ENCODE results near the gene WNT3. TPM values are rescaled to one million over a fixed set of nuclear protein-coding genes. Genes with fewer than 3 reads are reported as not detected.
"Not testable (repeated sequence)": the region's sequence is repeated elsewhere in the genome, so short reads cannot be mapped to it uniquely, and the experiment has no call there.

The WNT3 gene
- total RNA-seq, 1 donor from 2014 or later, result 1.0 TPM

DNA sequence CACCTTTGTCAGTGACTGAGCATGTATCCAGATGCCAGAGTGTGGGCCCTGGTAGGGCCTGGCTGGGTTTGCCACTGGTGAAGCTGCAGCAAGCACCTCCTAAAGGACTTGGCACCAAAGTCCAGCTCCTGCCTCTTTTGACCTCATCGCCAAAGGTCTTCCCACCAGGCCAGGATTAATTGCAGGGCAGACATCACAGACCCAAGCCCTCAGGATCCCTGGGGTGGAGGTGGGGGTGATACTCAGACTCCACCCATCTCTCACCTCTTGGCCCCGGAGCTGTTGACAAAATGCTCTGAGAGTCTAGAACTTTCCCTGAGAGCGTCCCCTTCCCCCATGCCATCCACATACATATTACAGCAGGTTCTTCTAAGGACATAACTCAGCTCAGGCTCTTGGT is 4.6 kb downstream of the WNT3 start:
- no peak for DNase-seq (ENCODE audit: low spot score)

DNA sequence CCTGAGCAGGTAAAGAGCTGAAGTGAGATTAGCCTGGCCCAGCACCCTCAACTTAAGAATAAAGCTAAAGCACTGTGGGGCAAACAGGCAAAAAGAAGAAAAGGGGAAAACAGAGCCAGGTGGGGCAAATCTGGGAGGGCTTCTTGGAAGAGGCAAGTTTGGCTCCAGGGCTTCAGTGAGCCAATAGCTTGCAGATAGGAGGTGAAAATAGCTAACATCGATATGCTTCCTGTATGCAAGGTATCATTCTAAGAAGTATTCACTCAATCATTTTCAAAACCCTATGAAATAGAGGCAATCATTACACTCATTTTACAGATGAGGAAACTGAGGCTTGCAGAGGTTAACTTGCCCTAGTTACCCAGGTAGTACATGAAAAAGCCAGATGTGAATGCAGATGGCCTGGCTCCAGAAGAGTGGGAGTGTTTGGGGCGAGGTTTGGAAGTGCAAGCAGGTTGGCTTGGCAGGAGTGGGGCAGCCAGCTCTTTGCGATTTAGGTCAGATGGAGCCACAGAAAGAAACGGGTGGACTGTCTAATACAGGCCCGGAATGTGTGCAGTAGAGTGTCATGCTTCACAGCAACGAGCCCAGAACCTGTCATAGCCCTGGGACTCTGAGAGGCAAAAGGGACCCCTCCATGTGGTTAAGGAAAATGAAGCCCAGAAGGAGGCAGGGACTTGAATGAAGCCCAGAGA is 5.7 kb downstream of the WNT3 start:
- DNase-seq (ENCODE audit: low spot score), result no peak

DNA sequence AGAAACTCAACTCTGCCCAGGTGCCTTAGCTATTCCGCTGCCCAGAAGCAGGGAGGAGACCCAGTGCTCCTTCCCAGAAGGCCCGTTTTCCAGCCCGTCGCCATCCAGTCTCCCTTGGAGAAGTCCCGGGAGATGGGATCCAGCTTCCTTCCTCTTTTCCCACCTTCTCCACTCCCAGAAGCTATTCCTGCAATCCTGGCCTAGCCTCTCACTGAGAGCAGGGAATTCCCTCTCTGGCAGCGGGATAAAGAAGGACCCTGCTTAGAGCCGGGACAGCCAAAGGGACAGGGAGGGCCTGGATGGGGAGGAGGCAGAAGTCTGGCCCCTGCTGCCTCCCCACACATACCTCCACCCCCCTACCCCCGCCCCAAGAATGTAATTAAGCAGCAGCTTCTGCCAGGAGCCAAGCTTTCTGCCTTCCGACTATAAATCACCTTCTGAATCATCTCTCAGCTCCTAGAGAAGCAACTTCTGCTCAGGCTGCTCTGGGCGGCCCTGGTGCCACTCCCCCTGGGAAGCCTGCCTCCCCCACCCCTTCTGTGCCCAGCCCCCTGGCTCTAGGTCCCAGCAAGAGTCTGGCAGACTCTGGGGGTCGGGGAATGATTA is 6.4 kb downstream of the WNT3 start:
- no peak for DNase-seq (ENCODE audit: low spot score)

DNA sequence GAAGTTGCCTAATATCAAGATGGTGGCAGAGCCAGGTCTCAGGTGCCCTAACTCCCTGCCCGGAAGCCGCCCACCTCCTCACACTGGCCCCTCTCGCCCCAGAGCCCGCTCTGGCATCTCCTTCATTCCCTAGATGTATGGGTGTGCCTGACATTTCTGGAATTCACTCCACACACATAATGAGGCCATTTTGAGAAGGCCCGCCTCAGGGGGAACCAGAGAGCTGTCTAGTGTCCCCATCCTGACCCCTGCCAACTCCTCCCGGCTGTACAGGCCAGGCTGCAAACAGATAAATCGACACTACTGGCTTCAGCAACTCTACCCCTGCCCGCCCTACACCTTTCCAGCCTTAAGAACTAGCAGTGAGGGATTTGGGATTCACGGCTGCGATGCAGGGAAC is 7.7 kb downstream of the WNT3 start:
- no peak for DNase-seq (ENCODE audit: low spot score)

DNA sequence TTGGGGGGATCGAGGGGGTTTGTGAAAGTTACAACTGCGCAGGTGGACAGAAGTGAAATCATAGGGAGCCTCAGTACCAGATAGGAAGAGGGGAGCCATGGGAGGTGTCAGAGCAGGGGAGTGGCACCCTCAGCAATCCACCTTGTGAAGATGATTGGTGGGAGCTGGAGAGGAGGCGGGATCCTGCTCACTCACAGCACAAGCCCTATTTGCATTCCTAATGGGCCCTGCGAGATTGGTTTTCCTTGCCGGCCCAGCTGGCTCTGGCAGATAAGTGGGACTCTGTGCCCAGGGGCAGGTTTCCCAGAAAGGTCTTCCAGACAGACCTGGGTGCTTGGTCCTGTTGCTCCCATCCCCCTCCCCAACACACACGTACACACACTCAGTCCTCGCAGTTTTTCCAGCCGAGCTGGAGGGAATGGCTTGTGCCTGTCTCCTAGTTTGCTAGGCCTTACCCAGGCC is 9.4 kb downstream of the WNT3 start:
- no peak for DNase-seq (ENCODE audit: low spot score)

DNA sequence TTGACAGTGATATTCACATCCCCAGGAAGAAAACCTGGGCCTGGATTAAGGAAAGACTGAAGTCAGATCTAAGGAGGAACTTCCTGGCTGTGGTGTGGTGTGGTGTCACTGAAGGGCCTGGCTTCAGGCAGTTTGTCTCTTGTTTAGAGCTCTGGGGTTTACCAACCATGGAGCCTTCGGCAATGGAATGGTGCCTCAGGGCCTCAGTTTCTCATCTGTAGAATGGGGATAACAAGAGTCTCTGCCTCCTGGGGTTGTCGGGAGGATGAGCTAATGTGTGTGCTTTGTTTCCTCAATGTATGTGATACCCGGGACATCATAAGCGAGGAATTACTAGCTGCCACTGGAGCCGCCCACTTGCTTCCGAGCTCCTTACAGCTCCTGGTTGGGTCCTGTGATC is 12.7 kb downstream of the WNT3 start:
- DNase-seq (ENCODE audit: low spot score), result no peak

DNA sequence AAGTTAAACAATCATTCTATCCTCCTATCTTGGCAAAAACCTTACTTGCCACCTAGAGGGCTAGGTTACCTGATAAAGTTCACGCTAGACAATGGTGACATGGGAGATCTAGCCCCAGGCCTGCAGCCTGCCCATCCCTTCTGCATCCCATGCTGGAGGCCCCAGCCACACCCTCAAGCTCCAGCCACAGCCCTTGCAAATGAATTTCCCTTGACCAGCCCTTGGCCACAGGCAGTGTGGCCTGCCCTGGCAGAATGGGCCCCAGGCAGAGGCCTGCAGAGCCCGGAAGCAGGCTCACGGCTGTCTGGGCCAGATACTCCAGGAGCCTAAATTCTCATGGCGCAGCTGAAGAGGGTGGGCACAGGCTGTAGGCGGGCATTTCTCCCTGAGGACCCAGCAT is 14.9 kb downstream of the WNT3 start:
- no peak for DNase-seq (ENCODE audit: low spot score)

DNA sequence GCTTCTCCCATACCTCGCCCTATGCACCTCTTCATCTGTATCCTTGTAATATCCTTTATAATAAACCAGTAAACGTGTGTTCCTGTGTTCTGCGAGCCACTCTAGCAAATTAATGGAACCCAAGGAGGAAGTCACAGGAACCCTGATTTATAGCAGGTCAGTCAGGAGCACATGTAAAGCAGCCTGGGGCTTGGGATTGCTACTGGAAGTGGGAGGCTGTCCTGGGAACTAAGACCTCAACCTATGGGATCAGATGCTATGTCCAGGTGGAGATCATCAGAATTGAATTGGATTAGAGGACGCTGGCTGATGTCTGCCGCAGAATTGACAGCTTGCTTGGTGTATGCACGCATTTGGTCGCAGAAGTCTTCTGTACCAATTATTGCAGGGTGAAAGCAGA is 15.7 kb downstream of the WNT3 start:
- DNase-seq (ENCODE audit: low spot score), result no peak

DNA sequence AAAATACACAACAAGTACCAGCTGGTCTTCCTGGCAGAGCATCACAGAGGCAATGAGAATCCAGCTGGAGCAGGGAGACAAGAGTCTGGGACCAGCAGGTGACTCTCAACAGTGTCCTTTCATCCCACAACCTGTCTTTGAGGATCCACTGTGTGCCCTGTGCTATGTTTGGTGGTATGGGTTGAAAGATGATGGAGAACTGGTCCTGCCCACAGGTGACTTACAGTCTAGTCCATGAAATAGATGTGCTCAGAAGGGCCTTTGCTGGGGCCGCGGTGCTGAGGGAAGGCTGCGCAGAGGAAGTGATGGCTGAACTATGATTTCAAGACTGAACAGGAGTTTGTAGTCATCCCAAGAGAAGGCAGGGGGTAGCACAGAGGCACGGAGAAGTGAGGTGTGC is 17.9 kb downstream of the WNT3 start:
- no peak for DNase-seq (ENCODE audit: low spot score)

DNA sequence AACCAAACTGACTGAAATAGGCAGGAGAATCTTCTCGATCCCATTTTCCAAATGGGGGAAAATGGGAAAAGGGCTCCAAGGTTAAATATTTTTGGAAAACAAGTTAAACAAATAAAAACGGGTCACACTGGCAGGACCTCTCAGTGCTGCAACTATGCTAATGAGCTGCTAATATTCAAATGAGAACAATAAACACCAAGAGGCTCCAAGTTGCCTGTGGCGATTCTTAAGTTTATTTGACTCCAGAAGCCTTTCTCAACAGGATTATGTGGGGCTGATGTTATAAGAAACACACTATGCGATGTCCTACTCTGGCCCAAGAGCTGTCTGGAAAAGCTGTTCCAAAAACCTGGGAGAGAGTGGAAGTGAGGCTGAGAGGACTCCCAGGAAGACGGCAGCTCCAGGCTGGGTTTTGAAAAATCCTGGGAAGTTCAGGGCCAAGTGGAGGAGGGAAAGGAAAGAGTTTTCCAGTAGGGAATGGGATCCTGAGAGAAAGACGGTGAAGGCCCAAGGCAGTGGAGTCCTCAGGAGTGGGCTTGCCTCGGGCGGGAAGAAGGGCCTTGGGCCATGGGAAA is 21.4 kb downstream of the WNT3 start:
- no peak for DNase-seq (ENCODE audit: low spot score)

DNA sequence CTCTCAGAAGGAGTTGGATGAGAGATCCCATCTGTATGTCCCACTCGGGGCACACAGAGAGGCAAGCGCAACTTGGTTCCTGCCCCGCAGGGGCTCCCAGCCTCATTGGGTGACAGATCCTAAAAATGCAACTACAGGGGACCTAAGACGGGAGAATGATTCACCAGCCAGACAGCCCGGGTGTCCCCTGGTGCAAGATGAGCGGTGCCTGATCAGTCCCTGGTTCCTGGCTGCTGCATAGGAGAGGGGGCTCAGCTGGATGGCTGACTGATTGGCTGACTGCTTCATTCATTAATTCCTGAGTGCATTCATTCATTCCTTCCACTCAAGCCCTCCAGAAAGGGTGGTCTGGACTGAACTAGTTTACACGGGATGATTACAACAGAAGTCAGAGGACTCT is 22.0 kb downstream of the WNT3 start:
- no peak for DNase-seq (ENCODE audit: low spot score)

DNA sequence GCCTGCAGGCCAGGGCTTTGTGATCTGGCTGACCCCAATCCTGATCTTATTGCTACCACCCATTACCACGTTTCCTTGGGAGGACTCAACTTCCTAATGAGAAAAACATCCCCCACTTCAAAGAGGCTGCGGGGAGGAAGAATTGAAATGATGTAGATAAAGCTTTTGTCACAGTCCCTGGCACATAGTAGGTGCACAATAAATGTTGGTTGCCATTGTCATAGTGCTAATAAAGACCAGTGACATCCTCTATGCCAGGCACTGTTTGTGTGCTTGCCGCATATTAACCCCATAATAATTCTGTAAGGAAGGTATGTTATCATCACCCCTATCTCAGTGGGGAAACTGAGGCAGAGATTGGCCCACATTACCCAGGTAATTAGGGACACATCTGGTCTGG is 22.4 kb downstream of the WNT3 start:
- no peak for DNase-seq (ENCODE audit: low spot score)

DNA sequence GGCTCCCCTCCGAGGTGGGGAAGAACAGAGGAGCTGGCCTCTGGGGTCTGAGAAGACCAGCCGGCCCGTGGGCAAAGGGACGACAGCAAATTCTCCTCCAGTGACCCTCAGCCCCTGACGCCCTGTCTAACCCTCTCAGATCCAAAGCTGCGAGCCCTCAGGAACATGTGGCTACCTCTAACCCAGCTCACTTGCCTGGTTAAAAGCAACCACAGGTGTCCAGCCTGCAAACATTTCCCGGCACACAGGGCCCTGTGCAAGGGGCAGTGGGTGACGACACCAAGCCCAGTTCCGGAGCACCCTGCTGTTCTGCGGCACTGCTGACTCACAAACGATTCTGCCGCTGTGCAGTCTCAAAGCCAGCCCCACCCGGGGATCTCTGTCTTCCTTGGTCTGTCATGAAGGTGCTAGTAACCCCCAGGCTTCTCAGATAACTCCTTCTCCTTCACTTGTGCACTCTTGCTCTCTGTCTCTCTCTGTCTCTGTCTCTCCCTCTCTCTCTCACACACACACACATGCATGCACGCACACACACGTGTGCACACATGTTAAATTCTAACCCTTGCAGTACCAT is 23.0 kb downstream of the WNT3 start:
- DNase-seq (ENCODE audit: low spot score), result no peak

DNA sequence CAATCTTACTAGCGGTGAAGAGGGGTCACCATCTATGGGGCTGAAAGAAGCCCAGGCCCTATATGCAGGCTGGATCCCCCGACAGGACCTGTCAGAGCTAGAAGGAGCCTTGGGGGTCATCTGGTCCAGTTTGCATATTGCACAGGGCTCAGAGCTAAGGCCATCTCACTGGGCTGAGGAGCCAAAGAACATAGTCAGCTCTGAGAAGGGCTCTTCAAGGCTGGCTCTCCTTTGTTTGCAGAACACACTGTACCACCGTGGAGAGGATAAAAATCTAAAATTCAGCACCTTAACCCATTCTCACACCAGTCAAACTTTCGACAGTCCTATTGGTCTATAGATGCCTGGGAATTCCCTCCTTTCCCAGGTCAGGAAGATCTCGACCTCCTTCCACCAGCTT is 24.2 kb downstream of the WNT3 start:
- no peak for DNase-seq (ENCODE audit: low spot score)

DNA sequence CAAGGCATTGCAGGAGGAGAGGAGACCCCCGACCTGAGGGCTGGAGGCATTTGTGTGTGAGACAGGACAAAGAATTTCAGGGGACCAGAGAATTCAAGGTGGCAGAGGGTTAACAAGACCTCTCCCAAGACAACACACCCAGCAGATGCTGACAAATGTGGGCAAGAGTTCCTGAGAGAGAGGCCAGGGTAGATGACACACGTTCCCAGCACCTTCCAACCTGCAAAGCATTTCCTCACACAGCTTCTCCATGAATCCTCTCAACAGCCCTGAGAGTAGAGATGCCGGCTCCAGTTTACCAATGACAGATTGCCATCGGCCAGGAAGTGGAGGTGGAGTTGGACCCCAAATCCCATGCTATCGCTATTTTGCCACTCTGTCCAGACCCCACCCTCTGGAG is 25.0 kb downstream of the WNT3 start:
- no peak for DNase-seq (ENCODE audit: low spot score)

DNA sequence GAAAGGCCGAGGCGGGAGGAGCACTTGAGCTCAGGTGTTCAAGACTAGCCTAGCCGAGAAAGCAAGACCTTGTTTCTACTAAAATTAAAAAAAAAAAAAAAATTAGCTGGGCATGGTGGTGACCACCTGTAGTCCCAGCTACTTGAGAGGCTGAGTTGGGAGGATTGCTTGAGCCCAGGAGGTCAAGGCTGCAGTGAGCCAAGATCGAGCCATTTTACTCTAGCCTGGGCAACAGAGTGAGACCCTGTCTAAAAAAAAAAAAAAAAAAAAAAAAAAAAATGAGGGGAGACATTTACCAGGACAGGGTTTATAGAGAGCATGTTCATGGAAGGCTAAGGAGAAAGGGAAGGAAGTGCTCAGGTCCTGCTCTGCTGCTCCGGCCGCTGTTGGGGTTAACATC is 25.5 kb downstream of the WNT3 start:
- DNase-seq (ENCODE audit: low spot score), result not testable (repeated sequence)

DNA sequence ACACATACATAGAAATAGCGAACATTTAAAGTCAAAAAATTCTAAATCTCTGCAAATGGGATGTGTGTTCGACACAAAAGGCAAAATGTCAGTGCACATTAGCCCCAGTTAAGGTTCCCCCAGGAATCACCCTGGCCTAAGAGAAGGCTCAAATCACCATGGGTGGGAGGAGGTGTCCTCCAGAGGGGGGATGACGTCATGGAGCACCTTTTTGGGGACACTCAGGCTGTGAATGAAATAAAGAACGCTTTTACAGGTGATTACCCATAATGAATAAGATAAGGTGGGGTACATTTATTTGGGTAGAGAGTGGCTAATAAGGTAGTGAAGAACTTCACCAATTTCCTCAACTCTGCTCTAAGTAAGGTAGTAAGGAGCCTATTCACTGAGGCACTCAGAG is 26.4 kb downstream of the WNT3 start:
- DNase-seq (ENCODE audit: low spot score), result no peak

DNA sequence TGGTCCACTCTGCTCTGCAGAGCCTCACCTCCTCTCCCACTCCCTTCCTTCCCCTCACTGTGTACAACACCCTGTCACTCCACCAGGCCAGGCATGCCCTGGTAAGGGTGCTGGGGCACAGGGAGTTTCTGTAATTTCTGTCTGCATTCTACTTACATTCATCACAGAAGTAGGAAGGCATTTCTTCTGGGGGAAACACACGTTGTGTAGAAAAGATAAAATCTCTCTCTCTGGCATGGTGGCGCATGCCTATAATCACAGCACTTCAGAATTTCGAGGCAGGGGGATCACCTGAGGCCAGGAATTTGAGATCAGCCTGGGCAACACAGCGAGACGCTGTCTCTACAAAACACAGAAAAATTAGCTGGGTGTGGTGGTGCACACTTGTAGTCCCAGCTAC is 27.0 kb downstream of the WNT3 start:
- no peak for DNase-seq (ENCODE audit: low spot score)

DNA sequence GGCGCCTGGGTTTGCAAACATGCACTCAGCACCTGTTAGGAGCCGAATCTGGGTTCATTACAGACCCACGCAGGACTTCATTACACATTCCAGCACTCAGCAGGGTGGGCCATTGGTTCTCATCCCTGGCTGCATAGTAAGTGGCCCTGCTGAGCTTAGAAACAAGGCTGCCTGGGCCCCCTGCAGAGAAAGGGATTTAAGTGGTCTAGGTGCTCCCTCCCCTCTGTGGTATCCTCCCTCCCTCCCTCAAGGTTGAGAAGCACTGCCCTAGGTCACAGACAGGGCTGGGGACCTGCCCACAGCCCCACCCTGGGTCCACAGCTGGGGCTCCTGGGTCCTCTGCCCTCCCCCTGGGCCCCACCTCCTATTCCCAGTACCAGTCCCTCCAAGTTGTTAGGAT is 28.3 kb downstream of the WNT3 start:
- DNase-seq (ENCODE audit: low spot score), result no peak

DNA sequence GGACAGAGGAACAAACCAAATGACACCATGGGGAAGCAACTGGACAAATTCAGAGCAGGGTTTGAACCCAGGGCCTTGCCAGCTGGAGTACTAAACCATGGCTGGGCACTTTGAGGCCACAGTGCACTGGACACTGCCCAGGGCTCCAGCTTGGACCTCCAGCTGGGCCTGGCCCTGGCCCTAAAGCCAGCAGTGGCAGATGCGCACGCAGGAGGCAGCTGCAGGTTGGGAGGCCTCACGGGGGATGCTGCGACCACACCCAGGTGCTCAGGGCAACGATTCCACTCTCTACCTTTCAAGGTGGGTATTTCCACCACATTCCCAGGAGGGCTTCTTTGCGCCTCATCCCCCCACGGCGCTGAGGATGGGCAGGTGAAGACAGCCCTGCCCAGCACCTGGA is 28.9 kb downstream of the WNT3 start:
- DNase-seq (ENCODE audit: low spot score), result no peak

DNA sequence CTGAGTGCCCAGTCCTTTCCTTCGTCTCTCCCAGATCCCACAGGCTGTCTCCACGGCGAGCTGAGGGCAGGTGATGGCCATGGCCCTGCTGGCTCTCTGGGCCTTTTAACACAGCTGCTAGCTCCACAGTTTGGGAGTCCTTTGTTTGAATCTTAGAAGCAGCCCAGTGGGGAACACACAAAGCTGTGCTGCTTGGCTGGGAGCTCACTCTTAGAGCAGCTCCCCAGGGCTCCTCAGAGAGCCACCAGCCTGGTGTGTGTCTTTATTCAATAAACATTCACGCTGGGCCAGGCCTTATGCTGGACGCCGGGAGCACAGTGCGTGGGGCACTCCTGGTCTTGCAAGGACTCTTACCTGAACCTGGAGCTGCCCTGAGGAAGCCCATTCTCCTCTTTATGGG is 29.7 kb downstream of the WNT3 start:
- DNase-seq (ENCODE audit: low spot score), result no peak

DNA sequence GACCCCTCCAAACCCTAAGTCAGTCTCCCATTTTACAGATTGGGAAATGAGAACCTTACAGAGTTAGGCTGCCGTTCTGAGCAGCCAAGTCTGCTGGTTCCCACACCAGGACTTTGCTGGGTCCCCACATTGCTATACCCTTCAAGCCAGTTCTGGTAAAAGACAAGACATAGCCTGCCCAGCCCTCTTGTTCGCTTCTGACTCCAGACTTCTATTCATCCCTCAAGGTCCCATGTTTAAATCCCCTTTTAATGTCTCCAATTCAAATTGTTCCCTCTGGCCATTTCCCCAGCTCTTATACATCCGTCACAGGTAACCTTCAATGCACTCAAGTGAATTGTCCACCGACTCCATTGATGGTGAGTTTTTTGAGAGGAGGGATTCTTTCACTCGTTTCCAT is 30.2 kb downstream of the WNT3 start:
- no peak for DNase-seq (ENCODE audit: low spot score)

DNA sequence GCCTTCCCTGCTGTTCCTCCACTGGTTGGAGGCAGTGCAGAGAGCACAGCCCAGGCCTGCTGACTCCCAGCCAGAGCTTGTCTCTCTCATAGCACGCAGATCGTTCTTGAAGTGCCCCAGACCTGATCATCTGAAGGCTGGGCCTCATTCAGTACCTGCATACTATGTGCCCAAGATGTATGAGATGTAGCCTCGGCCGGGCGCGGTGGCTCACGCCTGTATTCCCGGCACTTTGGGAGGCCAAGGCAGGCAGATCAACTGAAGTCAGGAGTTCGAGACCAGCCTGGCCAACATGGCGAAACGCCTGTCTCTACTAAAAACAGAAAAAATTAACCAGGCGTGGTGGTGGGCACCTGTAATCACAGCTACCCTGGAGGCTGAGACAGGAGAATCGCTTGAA is 31.0 kb downstream of the WNT3 start:
- no peak for DNase-seq (ENCODE audit: low spot score)

Data from ureter (tissue), 1 donor.